H1 (cell line): ENCODE data around the gene THRB. TPM values are rescaled to one million over a fixed set of nuclear protein-coding genes. Genes with fewer than 3 reads are reported as not detected.
A peak's percentile ranks its signal among the peaks of the same experiment; 100 is the strongest.

Experiments used
- ATF2 ChIP-seq: IDR thresholded peaks from 2 replicates; pipeline ENCODE4 v1.6.1; 2012; ENCODE audit warnings: low read length, inconsistent platforms
- CEBPB ChIP-seq: IDR thresholded peaks from 2 replicates; pipeline ENCODE4 v1.6.1; 2012; ENCODE audit warnings: low read depth, low read length
- CHD2 ChIP-seq: IDR thresholded peaks from 2 replicates; pipeline ENCODE4 v1.6.1; 2012; ENCODE audit warnings: low read length, improper control_type of control experiment
- CREB1 ChIP-seq: IDR thresholded peaks from 2 replicates; pipeline ENCODE4 v1.6.1; 2012; ENCODE audit warnings: inconsistent platforms
- POLR2A ChIP-seq, 2 experiments: IDR thresholded peaks; 1 replicate in 1 of 2; 2 replicates in 1 of 2; pipeline ENCODE4 v1.6.1; 2011; ENCODE audit warnings: low read depth in 2 of 2, low read length in 2 of 2, mild to moderate bottlenecking in 2 of 2; ENCODE audit errors: control extremely low read depth in 1 of 2
- POLR2AphosphoS5 ChIP-seq: IDR thresholded peaks from 2 replicates; pipeline ENCODE4 v1.6.1; 2011; ENCODE audit warnings: low read depth, low read length
- RXRA ChIP-seq: IDR thresholded peaks from 2 replicates; pipeline ENCODE4 v1.6.1; 2011; ENCODE audit warnings: low read depth, mild to moderate bottlenecking, low read length, moderate library complexity; ENCODE audit not compliant: insufficient read depth
- TBP ChIP-seq: IDR thresholded peaks from 2 replicates; pipeline ENCODE4 v1.6.1; 2011; ENCODE audit warnings: low read depth, low read length, improper control_type of control experiment
- polyA plus RNA-seq, 7 experiments: library from polyadenylated mRNA; depleted of rRNA in 3 of 7; stranded (reverse) in 5 of 7; unstranded in 2 of 7; fragments of >200 nt in 5 of 7; fragments of 200-250 nt in 2 of 7; gene quantifications; 1 replicate in 5 of 7; 2 replicates in 1 of 7; 4 replicates in 1 of 7; pipeline versions ENCODE4 v1.2.1 to v1.2.3, GENCODE V29; 2011 to 2013; ENCODE audit warnings: missing spikeins in 2 of 7, mixed read lengths in 2 of 7
- total RNA-seq: library from RNA; stranded (reverse); fragmentation: NEBNext Ultra II Directional; extraction: Animal tissue kit (Norgen Biotek cat#: 25700); gene quantifications from 2 replicates; pipeline ENCODE4 v1.2.1, GENCODE V29; 2021
- TF ChIP-seq, protein P1 (sequence below): fragments of 300-600 bp; sonication (generic); IDR thresholded peaks from 2 replicates; pipeline ENCODE4 v1.7.1; 2012; ENCODE audit warnings: low read length, moderate library complexity, mild to moderate bottlenecking, inconsistent platforms; ENCODE audit not compliant: insufficient replicate concordance

The THRB gene
- total and polyA plus RNA-seq, 2 of the 8 experiments (the other 6 are each of a cell fraction or from before 2014, with no cell fraction given), result 0.98 to 3.9 TPM

GRCh38 chr3:24493746-24494617 is 668 bp downstream of the THRB start (continued):
- TF ChIP-seq, protein P1, sequence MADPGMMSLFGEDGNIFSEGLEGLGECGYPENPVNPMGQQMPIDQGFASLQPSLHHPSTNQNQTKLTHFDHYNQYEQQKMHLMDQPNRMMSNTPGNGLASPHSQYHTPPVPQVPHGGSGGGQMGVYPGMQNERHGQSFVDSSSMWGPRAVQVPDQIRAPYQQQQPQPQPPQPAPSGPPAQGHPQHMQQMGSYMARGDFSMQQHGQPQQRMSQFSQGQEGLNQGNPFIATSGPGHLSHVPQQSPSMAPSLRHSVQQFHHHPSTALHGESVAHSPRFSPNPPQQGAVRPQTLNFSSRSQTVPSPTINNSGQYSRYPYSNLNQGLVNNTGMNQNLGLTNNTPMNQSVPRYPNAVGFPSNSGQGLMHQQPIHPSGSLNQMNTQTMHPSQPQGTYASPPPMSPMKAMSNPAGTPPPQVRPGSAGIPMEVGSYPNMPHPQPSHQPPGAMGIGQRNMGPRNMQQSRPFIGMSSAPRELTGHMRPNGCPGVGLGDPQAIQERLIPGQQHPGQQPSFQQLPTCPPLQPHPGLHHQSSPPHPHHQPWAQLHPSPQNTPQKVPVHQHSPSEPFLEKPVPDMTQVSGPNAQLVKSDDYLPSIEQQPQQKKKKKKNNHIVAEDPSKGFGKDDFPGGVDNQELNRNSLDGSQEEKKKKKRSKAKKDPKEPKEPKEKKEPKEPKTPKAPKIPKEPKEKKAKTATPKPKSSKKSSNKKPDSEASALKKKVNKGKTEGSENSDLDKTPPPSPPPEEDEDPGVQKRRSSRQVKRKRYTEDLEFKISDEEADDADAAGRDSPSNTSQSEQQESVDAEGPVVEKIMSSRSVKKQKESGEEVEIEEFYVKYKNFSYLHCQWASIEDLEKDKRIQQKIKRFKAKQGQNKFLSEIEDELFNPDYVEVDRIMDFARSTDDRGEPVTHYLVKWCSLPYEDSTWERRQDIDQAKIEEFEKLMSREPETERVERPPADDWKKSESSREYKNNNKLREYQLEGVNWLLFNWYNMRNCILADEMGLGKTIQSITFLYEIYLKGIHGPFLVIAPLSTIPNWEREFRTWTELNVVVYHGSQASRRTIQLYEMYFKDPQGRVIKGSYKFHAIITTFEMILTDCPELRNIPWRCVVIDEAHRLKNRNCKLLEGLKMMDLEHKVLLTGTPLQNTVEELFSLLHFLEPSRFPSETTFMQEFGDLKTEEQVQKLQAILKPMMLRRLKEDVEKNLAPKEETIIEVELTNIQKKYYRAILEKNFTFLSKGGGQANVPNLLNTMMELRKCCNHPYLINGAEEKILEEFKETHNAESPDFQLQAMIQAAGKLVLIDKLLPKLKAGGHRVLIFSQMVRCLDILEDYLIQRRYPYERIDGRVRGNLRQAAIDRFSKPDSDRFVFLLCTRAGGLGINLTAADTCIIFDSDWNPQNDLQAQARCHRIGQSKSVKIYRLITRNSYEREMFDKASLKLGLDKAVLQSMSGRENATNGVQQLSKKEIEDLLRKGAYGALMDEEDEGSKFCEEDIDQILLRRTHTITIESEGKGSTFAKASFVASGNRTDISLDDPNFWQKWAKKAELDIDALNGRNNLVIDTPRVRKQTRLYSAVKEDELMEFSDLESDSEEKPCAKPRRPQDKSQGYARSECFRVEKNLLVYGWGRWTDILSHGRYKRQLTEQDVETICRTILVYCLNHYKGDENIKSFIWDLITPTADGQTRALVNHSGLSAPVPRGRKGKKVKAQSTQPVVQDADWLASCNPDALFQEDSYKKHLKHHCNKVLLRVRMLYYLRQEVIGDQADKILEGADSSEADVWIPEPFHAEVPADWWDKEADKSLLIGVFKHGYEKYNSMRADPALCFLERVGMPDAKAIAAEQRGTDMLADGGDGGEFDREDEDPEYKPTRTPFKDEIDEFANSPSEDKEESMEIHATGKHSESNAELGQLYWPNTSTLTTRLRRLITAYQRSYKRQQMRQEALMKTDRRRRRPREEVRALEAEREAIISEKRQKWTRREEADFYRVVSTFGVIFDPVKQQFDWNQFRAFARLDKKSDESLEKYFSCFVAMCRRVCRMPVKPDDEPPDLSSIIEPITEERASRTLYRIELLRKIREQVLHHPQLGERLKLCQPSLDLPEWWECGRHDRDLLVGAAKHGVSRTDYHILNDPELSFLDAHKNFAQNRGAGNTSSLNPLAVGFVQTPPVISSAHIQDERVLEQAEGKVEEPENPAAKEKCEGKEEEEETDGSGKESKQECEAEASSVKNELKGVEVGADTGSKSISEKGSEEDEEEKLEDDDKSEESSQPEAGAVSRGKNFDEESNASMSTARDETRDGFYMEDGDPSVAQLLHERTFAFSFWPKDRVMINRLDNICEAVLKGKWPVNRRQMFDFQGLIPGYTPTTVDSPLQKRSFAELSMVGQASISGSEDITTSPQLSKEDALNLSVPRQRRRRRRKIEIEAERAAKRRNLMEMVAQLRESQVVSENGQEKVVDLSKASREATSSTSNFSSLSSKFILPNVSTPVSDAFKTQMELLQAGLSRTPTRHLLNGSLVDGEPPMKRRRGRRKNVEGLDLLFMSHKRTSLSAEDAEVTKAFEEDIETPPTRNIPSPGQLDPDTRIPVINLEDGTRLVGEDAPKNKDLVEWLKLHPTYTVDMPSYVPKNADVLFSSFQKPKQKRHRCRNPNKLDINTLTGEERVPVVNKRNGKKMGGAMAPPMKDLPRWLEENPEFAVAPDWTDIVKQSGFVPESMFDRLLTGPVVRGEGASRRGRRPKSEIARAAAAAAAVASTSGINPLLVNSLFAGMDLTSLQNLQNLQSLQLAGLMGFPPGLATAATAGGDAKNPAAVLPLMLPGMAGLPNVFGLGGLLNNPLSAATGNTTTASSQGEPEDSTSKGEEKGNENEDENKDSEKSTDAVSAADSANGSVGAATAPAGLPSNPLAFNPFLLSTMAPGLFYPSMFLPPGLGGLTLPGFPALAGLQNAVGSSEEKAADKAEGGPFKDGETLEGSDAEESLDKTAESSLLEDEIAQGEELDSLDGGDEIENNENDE, result no peak
- TF ChIP-seq CEBPB (no peak), TBP (0 out of 2 replicates have a peak, but pooled peaks have one; percentile 22), ATF2 (0 out of 2 replicates have a peak, but pooled peaks have one; percentile 25), CHD2 (no peak), CREB1 (no peak), POLR2AphosphoS5 (no peak), RXRA (no peak), POLR2A (IDR thresholded peaks at IDR 0.05; ENCODE audit: control extremely low read depth in 1 of 2, low read depth in 2 of 2, low read length in 2 of 2) (no peak)
